ENCODE data around the gene MVB12B.

DNA sequence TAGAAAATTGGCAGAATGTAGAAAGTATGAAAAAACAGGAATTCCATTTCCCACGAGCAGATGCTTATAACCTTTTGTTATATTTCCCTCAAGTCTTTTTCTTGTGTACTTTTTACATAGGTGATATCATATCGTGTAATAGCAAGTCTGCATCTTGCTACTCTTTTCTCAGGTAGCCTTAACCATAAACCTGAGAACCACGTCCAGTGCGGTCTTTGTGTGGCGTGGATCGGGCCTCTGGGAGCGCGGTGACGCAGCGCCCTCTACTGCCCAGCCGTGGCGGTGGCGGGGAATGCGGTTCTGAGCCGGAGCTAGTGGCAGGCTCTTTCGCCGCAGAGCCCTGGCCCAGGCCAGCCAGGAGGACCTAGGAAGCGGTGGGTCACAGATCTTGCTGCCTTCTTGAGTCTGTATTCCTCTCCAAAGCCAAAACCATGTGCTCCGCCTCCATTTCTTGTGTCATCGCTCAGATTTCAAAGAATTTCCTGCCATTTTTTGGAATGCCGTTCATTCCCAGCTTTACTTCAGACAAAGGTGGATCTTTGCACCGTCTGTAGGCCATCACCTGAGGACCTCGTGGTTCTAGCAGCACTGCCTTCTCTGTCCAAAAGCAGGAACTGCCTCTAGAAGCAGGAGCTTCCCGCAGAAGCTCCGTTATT lies 71.9 kb downstream of the MVB12B start:
- TF ChIP-seq, protein P1, sequence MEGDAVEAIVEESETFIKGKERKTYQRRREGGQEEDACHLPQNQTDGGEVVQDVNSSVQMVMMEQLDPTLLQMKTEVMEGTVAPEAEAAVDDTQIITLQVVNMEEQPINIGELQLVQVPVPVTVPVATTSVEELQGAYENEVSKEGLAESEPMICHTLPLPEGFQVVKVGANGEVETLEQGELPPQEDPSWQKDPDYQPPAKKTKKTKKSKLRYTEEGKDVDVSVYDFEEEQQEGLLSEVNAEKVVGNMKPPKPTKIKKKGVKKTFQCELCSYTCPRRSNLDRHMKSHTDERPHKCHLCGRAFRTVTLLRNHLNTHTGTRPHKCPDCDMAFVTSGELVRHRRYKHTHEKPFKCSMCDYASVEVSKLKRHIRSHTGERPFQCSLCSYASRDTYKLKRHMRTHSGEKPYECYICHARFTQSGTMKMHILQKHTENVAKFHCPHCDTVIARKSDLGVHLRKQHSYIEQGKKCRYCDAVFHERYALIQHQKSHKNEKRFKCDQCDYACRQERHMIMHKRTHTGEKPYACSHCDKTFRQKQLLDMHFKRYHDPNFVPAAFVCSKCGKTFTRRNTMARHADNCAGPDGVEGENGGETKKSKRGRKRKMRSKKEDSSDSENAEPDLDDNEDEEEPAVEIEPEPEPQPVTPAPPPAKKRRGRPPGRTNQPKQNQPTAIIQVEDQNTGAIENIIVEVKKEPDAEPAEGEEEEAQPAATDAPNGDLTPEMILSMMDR (IDR thresholded peaks at IDR 0.05) = peak; percentile 94 to 96
- TF ChIP-seq POLR2AphosphoS5 (IDR thresholded peaks at IDR 0.05) = no peak
